WTC11 (cell line): ENCODE data around the gene UTP11. TPM values are rescaled to one million over a fixed set of nuclear protein-coding genes. Genes with fewer than 3 reads are reported as not detected.

Source experiments
- ATAC-seq: fragments of 200-7000 bp; cut with Tn5 transposase; 2 replicates; pipeline ENCODE4 v1.10.0; 2021; ENCODE audit warnings: mild to moderate bottlenecking, moderate library complexity
- CTCF ChIA-PET: fragments of 300-600 bp; sonication (Branson Sonifier 250); formaldehyde crosslinking; loops from one replicate; lab custom pipeline; 2021; ENCODE audit warnings: antibody characterized with exemption; lab: Charles Lee
- POLR2A ChIA-PET: fragments of 350-600 bp; sonication (Branson Sonifier 250); formaldehyde crosslinking; loops from one replicate; lab custom pipeline; 2021; ENCODE audit warnings: antibody characterized with exemption; lab: Charles Lee
- DNase-seq: peaks from one replicate; pipeline ENCODE4 v3.0.0; 2021; ENCODE audit warnings: low spot score
- H3K27ac Mint-ChIP-seq: 2 replicates; pipeline ENCODE4 v1.8.0; 2021; ENCODE audit warnings: mixed read lengths
- H3K27me3 Mint-ChIP-seq: 2 replicates; pipeline ENCODE4 v1.8.0; 2021; ENCODE audit warnings: low read depth, mild to moderate bottlenecking, moderate library complexity, mixed read lengths
- H3K36me3 Mint-ChIP-seq: 2 replicates; pipeline ENCODE4 v1.8.0; 2021; ENCODE audit warnings: mixed read lengths
- H3K4me1 Mint-ChIP-seq: 2 replicates; pipeline ENCODE4 v1.8.0; 2022; ENCODE audit warnings: mixed read lengths
- H3K4me3 Mint-ChIP-seq: 2 replicates; pipeline ENCODE4 v1.8.0; 2021; ENCODE audit warnings: mild to moderate bottlenecking, moderate library complexity, mixed read lengths
- H3K9me3 Mint-ChIP-seq: 2 replicates; pipeline ENCODE4 v1.8.0; 2021; ENCODE audit warnings: mixed read lengths
- CBFB ChIP-seq: sonication (generic); formaldehyde crosslinking; IDR thresholded peaks from 2 replicates; pipeline ENCODE4 v1.8.1; 2022; ENCODE audit warnings: mild to moderate bottlenecking, low read depth, missing genetic modification reagents
- CREM ChIP-seq: sonication (generic); formaldehyde crosslinking; IDR thresholded peaks from 2 replicates; pipeline ENCODE4 v1.8.1; 2022; ENCODE audit warnings: mild to moderate bottlenecking, missing genetic modification reagents, moderate library complexity
- GTF2I ChIP-seq: fragments of 250-450 bp; sonication (Bioruptor Pico); conservative IDR thresholded peaks from 2 replicates; pipeline ENCODE4 v1.4.0; 2021; ENCODE audit warnings: mild to moderate bottlenecking
- IRF2 ChIP-seq: sonication (generic); formaldehyde crosslinking; IDR thresholded peaks from 2 replicates; pipeline ENCODE4 v1.8.0; 2022; ENCODE audit warnings: low read depth, missing genetic modification reagents, borderline replicate concordance
- KAT7 ChIP-seq: sonication (generic); formaldehyde crosslinking; IDR thresholded peaks from 2 replicates; pipeline ENCODE4 v1.8.1; 2023; ENCODE audit warnings: missing genetic modification reagents, mild to moderate bottlenecking, borderline replicate concordance
- NFE2L1 ChIP-seq: sonication (generic); formaldehyde crosslinking; IDR thresholded peaks from 2 replicates; pipeline ENCODE4 v1.8.1; 2023; ENCODE audit warnings: missing genetic modification reagents
- NFYB ChIP-seq: sonication (generic); formaldehyde crosslinking; conservative IDR thresholded peaks from 2 replicates; pipeline ENCODE4 v1.8.0; 2022; ENCODE audit warnings: low read depth, missing genetic modification reagents
- SP1 ChIP-seq: sonication (generic); formaldehyde crosslinking; conservative IDR thresholded peaks from 2 replicates; pipeline ENCODE4 v1.8.1; 2022; ENCODE audit warnings: missing genetic modification reagents
- ZBTB21 ChIP-seq: sonication (generic); formaldehyde crosslinking; IDR thresholded peaks from 2 replicates; pipeline ENCODE4 v1.8.1; 2023; ENCODE audit warnings: mild to moderate bottlenecking, missing genetic modification reagents, borderline replicate concordance
- ZNF138 ChIP-seq: sonication (generic); formaldehyde crosslinking; conservative IDR thresholded peaks from 2 replicates; pipeline ENCODE4 v1.8.1; 2022; ENCODE audit warnings: mild to moderate bottlenecking, moderate library complexity, missing genetic modification reagents
- ZNF232 ChIP-seq: sonication (generic); formaldehyde crosslinking; IDR thresholded peaks from 2 replicates; pipeline ENCODE4 v1.8.0; 2022; ENCODE audit warnings: mild to moderate bottlenecking, missing genetic modification reagents
- ZNF416 ChIP-seq: fragments of 250-450 bp; sonication (Bioruptor Pico); IDR thresholded peaks from 2 replicates; pipeline ENCODE4 v1.9.0; 2021; ENCODE audit warnings: mild to moderate bottlenecking, inconsistent platforms
- total RNA-seq: library from RNA; stranded (reverse); gene quantifications from 3 replicates; pipeline ENCODE4 v1.2.3, GENCODE V29; 2021
- TF ChIP-seq, protein P1 (sequence below): sonication (generic); formaldehyde crosslinking; IDR thresholded peaks from 2 replicates; pipeline ENCODE4 v1.8.1; 2022; ENCODE audit warnings: low read depth, missing genetic modification reagents, borderline replicate concordance
- TF ChIP-seq, protein P2 (sequence below): sonication (generic); formaldehyde crosslinking; IDR thresholded peaks from 2 replicates; pipeline ENCODE4 v1.8.1; 2022; ENCODE audit warnings: mild to moderate bottlenecking, missing genetic modification reagents, moderate library complexity, borderline replicate concordance
- TF ChIP-seq, protein P3 (sequence below): sonication (generic); formaldehyde crosslinking; IDR thresholded peaks from 2 replicates; pipeline ENCODE4 v1.8.1; 2023; ENCODE audit warnings: mild to moderate bottlenecking, missing genetic modification reagents, borderline replicate concordance
- TF ChIP-seq, protein P4 (sequence below): sonication (generic); formaldehyde crosslinking; conservative IDR thresholded peaks from 2 replicates; pipeline ENCODE4 v1.8.1; 2023; ENCODE audit warnings: mild to moderate bottlenecking, low read depth, missing genetic modification reagents, moderate library complexity
- TF ChIP-seq, protein P5 (sequence below): sonication (generic); formaldehyde crosslinking; IDR thresholded peaks from 2 replicates; pipeline ENCODE4 v1.8.0; 2023; ENCODE audit warnings: missing genetic modification reagents
- TF ChIP-seq, protein P6 (sequence below): sonication (generic); formaldehyde crosslinking; IDR thresholded peaks from 2 replicates; pipeline ENCODE4 v1.8.0; 2022; ENCODE audit warnings: mild to moderate bottlenecking, missing genetic modification reagents
- TF ChIP-seq, protein P7 (sequence below): fragments of 250-450 bp; sonication (Bioruptor Pico); IDR thresholded peaks from 2 replicates; pipeline ENCODE4 v1.9.0; 2021; ENCODE audit warnings: moderate library complexity, mild to moderate bottlenecking, inconsistent platforms, borderline replicate concordance
- TF ChIP-seq, protein P8 (sequence below): fragments of 250-450 bp; sonication (Bioruptor Pico); conservative IDR thresholded peaks from 2 replicates; pipeline ENCODE4 v1.9.0; 2021; ENCODE audit warnings: mild to moderate bottlenecking

UTP11 gene
- total RNA-seq, 1 experiment from 2014 or later: 42.2 TPM

DNA sequence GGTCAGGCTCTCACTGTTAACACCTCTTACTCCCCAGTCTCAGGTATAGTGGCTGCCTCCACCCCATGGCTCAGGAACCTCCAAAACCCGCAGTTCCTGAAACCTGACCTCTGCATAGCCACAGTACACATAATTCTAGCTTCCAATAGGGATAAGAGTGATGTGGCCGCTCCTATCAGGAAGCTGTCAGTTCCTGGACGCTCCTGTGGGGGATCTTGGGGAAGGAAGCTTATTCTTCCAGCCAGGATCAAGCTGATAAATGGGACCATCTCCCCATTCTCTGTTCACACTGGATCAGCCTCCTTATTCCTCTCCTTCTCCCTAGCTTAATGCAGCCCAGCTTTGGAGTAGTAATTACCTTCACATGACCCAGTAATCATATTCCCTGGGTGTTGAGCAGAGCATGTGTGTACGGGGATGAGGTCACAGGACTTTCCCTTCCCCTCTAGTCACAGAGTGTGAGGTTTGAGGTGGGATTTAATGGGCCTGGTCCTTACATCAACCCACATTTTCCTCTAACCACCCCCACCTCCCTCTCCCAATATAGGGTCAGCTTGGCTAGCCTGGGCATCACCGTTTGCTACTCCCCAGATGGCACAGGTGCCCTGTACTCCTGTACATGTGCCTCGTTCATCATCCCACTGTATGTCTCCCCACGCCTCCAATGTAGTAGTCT is 41.0 kb downstream of the UTP11 start:
- H3K9me3 Mint-ChIP-seq: no peaks in the 10 kb centered on the region
- DNase-seq (no peak), ATAC-seq (peak; percentile 62)
- peaks cover 41% of the 10 kb centered on the region for H3K4me1 Mint-ChIP-seq
- CTCF ChIA-PET: interaction anchor here (0.8 to 4.6 kb wide), 24 partner anchors 9 to 468 kb away, joined by 3 to 67 read pairs (median 4); no protein-coding TSS in a partner anchor
- H3K4me3 Mint-ChIP-seq: no peak overlapping the region
- H3K36me3 Mint-ChIP-seq: no peaks in the 10 kb centered on the region
- POLR2A ChIA-PET: interaction anchor here (1.2 kb wide), 2 partner anchors 24 to 42 kb away, joined by 3 to 4 read pairs; no protein-coding TSS in a partner anchor
- no peak overlapping the region for H3K27ac Mint-ChIP-seq
- H3K27me3 Mint-ChIP-seq: peaks cover 5% of the 10 kb centered on the region
- TF ChIP-seq NFE2L1 (CRISPR knock-in tag): no peak
- TF ChIP-seq IRF2: no peak
- TF ChIP-seq SP1 (CRISPR knock-in tag): no peak
- TF ChIP-seq, protein P1, sequence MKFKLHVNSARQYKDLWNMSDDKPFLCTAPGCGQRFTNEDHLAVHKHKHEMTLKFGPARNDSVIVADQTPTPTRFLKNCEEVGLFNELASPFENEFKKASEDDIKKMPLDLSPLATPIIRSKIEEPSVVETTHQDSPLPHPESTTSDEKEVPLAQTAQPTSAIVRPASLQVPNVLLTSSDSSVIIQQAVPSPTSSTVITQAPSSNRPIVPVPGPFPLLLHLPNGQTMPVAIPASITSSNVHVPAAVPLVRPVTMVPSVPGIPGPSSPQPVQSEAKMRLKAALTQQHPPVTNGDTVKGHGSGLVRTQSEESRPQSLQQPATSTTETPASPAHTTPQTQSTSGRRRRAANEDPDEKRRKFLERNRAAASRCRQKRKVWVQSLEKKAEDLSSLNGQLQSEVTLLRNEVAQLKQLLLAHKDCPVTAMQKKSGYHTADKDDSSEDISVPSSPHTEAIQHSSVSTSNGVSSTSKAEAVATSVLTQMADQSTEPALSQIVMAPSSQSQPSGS (CRISPR knock-in tag): no peak
- TF ChIP-seq, protein P2, sequence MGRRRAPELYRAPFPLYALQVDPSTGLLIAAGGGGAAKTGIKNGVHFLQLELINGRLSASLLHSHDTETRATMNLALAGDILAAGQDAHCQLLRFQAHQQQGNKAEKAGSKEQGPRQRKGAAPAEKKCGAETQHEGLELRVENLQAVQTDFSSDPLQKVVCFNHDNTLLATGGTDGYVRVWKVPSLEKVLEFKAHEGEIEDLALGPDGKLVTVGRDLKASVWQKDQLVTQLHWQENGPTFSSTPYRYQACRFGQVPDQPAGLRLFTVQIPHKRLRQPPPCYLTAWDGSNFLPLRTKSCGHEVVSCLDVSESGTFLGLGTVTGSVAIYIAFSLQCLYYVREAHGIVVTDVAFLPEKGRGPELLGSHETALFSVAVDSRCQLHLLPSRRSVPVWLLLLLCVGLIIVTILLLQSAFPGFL (CRISPR knock-in tag): no peak
- no peak for TF ChIP-seq ZBTB21 (CRISPR knock-in tag)
- TF ChIP-seq NFYB: no peak
- TF ChIP-seq, protein P3, sequence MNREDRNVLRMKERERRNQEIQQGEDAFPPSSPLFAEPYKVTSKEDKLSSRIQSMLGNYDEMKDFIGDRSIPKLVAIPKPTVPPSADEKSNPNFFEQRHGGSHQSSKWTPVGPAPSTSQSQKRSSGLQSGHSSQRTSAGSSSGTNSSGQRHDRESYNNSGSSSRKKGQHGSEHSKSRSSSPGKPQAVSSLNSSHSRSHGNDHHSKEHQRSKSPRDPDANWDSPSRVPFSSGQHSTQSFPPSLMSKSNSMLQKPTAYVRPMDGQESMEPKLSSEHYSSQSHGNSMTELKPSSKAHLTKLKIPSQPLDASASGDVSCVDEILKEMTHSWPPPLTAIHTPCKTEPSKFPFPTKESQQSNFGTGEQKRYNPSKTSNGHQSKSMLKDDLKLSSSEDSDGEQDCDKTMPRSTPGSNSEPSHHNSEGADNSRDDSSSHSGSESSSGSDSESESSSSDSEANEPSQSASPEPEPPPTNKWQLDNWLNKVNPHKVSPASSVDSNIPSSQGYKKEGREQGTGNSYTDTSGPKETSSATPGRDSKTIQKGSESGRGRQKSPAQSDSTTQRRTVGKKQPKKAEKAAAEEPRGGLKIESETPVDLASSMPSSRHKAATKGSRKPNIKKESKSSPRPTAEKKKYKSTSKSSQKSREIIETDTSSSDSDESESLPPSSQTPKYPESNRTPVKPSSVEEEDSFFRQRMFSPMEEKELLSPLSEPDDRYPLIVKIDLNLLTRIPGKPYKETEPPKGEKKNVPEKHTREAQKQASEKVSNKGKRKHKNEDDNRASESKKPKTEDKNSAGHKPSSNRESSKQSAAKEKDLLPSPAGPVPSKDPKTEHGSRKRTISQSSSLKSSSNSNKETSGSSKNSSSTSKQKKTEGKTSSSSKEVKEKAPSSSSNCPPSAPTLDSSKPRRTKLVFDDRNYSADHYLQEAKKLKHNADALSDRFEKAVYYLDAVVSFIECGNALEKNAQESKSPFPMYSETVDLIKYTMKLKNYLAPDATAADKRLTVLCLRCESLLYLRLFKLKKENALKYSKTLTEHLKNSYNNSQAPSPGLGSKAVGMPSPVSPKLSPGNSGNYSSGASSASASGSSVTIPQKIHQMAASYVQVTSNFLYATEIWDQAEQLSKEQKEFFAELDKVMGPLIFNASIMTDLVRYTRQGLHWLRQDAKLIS: no peak
- TF ChIP-seq, protein P4, sequence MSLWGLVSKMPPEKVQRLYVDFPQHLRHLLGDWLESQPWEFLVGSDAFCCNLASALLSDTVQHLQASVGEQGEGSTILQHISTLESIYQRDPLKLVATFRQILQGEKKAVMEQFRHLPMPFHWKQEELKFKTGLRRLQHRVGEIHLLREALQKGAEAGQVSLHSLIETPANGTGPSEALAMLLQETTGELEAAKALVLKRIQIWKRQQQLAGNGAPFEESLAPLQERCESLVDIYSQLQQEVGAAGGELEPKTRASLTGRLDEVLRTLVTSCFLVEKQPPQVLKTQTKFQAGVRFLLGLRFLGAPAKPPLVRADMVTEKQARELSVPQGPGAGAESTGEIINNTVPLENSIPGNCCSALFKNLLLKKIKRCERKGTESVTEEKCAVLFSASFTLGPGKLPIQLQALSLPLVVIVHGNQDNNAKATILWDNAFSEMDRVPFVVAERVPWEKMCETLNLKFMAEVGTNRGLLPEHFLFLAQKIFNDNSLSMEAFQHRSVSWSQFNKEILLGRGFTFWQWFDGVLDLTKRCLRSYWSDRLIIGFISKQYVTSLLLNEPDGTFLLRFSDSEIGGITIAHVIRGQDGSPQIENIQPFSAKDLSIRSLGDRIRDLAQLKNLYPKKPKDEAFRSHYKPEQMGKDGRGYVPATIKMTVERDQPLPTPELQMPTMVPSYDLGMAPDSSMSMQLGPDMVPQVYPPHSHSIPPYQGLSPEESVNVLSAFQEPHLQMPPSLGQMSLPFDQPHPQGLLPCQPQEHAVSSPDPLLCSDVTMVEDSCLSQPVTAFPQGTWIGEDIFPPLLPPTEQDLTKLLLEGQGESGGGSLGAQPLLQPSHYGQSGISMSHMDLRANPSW: no peak
- no peak for TF ChIP-seq ZNF416 (CRISPR knock-in tag)
- no peak for TF ChIP-seq ZNF232 (CRISPR knock-in tag)
- no peak for TF ChIP-seq CBFB (CRISPR knock-in tag)
- TF ChIP-seq KAT7 (CRISPR knock-in tag): no peak
- TF ChIP-seq, protein P5, sequence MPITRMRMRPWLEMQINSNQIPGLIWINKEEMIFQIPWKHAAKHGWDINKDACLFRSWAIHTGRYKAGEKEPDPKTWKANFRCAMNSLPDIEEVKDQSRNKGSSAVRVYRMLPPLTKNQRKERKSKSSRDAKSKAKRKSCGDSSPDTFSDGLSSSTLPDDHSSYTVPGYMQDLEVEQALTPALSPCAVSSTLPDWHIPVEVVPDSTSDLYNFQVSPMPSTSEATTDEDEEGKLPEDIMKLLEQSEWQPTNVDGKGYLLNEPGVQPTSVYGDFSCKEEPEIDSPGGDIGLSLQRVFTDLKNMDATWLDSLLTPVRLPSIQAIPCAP (CRISPR knock-in tag): no peak
- TF ChIP-seq, protein P6, sequence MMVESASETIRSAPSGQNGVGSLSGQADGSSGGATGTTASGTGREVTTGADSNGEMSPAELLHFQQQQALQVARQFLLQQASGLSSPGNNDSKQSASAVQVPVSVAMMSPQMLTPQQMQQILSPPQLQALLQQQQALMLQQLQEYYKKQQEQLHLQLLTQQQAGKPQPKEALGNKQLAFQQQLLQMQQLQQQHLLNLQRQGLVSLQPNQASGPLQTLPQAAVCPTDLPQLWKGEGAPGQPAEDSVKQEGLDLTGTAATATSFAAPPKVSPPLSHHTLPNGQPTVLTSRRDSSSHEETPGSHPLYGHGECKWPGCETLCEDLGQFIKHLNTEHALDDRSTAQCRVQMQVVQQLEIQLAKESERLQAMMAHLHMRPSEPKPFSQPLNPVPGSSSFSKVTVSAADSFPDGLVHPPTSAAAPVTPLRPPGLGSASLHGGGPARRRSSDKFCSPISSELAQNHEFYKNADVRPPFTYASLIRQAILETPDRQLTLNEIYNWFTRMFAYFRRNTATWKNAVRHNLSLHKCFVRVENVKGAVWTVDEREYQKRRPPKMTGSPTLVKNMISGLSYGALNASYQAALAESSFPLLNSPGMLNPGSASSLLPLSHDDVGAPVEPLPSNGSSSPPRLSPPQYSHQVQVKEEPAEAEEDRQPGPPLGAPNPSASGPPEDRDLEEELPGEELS (CRISPR knock-in tag): no peak
- TF ChIP-seq ZNF138: no peak
- TF ChIP-seq, protein P7, sequence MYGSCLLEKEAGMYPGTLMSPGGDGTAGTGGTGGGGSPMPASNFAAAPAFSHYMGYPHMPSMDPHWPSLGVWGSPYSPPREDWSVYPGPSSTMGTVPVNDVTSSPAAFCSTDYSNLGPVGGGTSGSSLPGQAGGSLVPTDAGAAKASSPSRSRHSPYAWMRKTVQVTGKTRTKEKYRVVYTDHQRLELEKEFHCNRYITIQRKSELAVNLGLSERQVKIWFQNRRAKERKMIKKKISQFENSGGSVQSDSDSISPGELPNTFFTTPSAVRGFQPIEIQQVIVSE (CRISPR knock-in tag): no peak
- TF ChIP-seq CREM (CRISPR knock-in tag): no peak
- TF ChIP-seq, protein P8, sequence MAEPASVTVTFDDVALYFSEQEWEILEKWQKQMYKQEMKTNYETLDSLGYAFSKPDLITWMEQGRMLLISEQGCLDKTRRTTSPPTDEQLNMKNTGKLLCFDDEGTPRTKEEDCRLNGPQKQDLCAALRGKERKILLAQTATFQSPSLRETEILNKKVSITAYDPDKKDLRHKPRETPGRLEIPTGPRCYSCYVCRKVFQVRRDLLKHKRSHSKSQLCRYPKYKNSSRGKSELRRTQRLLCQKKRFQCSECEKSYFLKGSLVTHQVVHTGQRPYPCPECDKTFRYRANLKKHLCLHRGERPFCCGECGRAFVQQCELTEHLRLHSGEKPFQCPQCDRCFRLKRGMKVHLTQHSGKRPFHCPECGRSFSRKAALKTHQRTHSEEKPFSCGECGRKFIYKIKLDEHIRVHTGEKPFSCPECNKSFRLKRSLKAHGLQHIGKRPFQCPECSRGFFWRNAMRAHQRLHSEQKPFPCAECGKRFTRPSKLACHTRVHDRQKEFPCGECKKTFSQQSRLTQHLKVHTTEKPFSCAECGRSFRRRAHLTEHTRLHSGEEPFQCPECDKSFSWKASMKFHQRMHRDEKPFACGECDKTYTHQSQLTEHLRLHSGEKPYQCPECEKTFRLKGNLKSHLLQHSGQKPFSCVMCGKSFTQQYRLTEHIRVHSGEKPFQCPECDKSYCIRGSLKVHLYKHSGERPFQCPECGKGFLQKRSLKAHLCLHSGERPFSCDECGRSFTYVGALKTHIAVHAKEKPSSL (CRISPR knock-in tag): no peak
- no peak for TF ChIP-seq GTF2I (CRISPR knock-in tag)
